ENCODE data around the gene MSH3. TPM values are rescaled to one million over a fixed set of nuclear protein-coding genes. Genes with fewer than 3 reads are reported as not detected.

MSH3 gene
- total and polyA plus RNA-seq, 2 of the 8 experiments (the other 6 are each of a cell fraction or from before 2014, with no cell fraction given), result 3.6 to 22.6 TPM

DNA sequence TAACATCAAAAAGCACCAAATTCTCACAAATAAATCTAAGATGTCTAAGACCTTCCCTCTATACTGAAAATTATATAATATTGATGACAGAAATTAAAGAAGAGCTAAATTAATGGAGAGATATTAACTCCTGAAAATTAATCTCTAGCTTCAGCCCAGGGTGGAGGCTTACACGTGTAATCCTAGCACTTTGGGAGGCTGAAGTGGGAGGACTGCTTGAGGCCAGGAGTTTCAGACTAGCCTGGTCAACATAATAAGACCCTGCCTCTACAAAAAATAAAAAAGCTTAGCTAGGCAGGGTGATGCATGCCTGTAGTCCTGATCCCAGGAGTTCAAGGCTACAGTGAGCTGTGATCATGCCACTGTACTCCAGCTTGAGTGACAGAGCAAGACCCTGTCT lies 44.8 kb upstream of the MSH3 start:
- H2AFZ ChIP-seq (ENCODE audit: low read length), result no peak overlapping the region
- peaks cover 0 to 3% of the 10 kb centered on the region in 2 experiments; a peak in 1 of 4 replicates for H3K9me3 ChIP-seq (ENCODE audit: insufficient read depth in 2 of 2, low read depth in 1 of 2, low read length in 1 of 2)
- no peak overlapping the region for H2BK12ac ChIP-seq (ENCODE audit: low read depth, low read length)
- ChIA-PET CTCF (ENCODE audit: partially characterized antibody) (no interaction called here), POLR2A (ENCODE audit: partially characterized antibody) (interaction anchor here (2.6 kb wide), 1 partner anchor 9 kb away, joined by 6 read pairs; no protein-coding TSS in a partner anchor)
- no peak overlapping the region for H3K27ac ChIP-seq (ENCODE audit: low read depth, low read length)
- no peaks in the 10 kb centered on the region for H4K20me1 ChIP-seq (replicated peaks in 1 of 2; ENCODE audit: control insufficient read depth in 1 of 2, insufficient read depth in 2 of 2, low read length in 2 of 2)
- H3K14ac ChIP-seq (ENCODE audit: insufficient read length), result no peak overlapping the region
- 90% methylated on average over 1 of the region's 1 CpG; no CpG with 5 or more reads in 1 of the 2 experiments for WGBS, 2 experiments (ENCODE audit: extremely low coverage in 1 of 2, insufficient coverage in 1 of 2, insufficient read length in 1 of 2, insufficient replicate concordance in 2 of 2, low coverage in 1 of 2, low lambda C conversion rate in 2 of 2, missing lambda C conversion rate in 1 of 2)
- no peak overlapping the region for H2BK20ac ChIP-seq (ENCODE audit: low read length)
- no peak overlapping the region for H2BK5ac ChIP-seq (ENCODE audit: low read depth, low read length)
- H3K18ac ChIP-seq (ENCODE audit: extremely low read depth, low read length), result no peak overlapping the region
- no peaks in the 10 kb centered on the region for H3K79me1 ChIP-seq (ENCODE audit: low read depth, low read length)
- no peak overlapping the region for H3K23ac ChIP-seq (ENCODE audit: insufficient read length)
- no peak overlapping the region for H3K4ac ChIP-seq (replicated peaks; ENCODE audit: insufficient read length, low read depth, low read length)
- H3K4me1 ChIP-seq (replicated peaks in 1 of 4; ENCODE audit: control insufficient read depth in 3 of 4, insufficient read depth in 4 of 4, low read length in 3 of 4), result no peaks in the 10 kb centered on the region
- no peak overlapping the region for H3K4me3 ChIP-seq (ENCODE audit: extremely low read depth in 1 of 4, insufficient read depth in 2 of 4, low read depth in 3 of 4, low read length in 4 of 4)
- no peak overlapping the region for H2BK120ac ChIP-seq (replicated peaks; ENCODE audit: low read depth, low read length)
- H2AK5ac ChIP-seq (ENCODE audit: low read depth, low read length), result no peak overlapping the region
- no peak overlapping the region for H3K9ac ChIP-seq (replicated peaks in 1 of 4; ENCODE audit: extremely low read depth in 1 of 4, low read depth in 3 of 4, low read length in 3 of 4)
- no peak overlapping the region for H4K91ac ChIP-seq (replicated peaks; ENCODE audit: insufficient read length, low read length)
- no peak overlapping the region for H4K5ac ChIP-seq (ENCODE audit: insufficient read length, low read depth, low read length)
- no peaks in the 10 kb centered on the region for H3K23me2 ChIP-seq (ENCODE audit: low read depth, low read length)
- H4K8ac ChIP-seq (ENCODE audit: extremely low read depth, insufficient read depth, low read length), result no peak overlapping the region
- no peak for DNase-seq (ENCODE audit: low read depth in 1 of 2, low spot score in 2 of 2)
- no peak overlapping the region for H2BK15ac ChIP-seq (ENCODE audit: low read length)
- H3K27me3 ChIP-seq (replicated peaks in 1 of 4; ENCODE audit: control insufficient read depth in 3 of 4, extremely low read depth in 1 of 4, insufficient read depth in 3 of 4, low read length in 3 of 4), result no peaks in the 10 kb centered on the region
- H3K79me2 ChIP-seq (ENCODE audit: control insufficient read depth in 1 of 2, insufficient read depth in 2 of 2, low read length in 2 of 2), result no peaks in the 10 kb centered on the region
- no peak overlapping the region for H3K4me2 ChIP-seq (ENCODE audit: insufficient read depth in 1 of 2, low read depth in 2 of 2, low read length in 2 of 2)
- H3K36me3 ChIP-seq (ENCODE audit: control insufficient read depth in 2 of 4, insufficient read depth in 4 of 4, low read length in 3 of 4), result no peaks in the 10 kb centered on the region
- H3K56ac ChIP-seq (replicated peaks; ENCODE audit: insufficient read length, low read depth, low read length), result no peak overlapping the region
- no peak for FAIRE-seq
- no peak for TF ChIP-seq TBP (IDR thresholded peaks at IDR 0.05; ENCODE audit: low read depth, low read length)
- no peak for TF ChIP-seq SIN3A (conservative IDR thresholded peaks at IDR 0.05 in 1 of 2, IDR thresholded peaks at IDR 0.05 in 1 of 2; ENCODE audit: low read depth in 1 of 2, low read length in 2 of 2)
- no peak for TF ChIP-seq JUND (IDR thresholded peaks at IDR 0.05; ENCODE audit: low read length)
- TF ChIP-seq POLR2A (IDR thresholded peaks at IDR 0.05; ENCODE audit: control extremely low read depth in 1 of 2, low read depth in 2 of 2, low read length in 2 of 2), result no peak
- no peak for TF ChIP-seq CTBP2 (IDR thresholded peaks at IDR 0.05; ENCODE audit: borderline replicate concordance, insufficient read depth, insufficient read length, low read length)
- TF ChIP-seq, protein P1, sequence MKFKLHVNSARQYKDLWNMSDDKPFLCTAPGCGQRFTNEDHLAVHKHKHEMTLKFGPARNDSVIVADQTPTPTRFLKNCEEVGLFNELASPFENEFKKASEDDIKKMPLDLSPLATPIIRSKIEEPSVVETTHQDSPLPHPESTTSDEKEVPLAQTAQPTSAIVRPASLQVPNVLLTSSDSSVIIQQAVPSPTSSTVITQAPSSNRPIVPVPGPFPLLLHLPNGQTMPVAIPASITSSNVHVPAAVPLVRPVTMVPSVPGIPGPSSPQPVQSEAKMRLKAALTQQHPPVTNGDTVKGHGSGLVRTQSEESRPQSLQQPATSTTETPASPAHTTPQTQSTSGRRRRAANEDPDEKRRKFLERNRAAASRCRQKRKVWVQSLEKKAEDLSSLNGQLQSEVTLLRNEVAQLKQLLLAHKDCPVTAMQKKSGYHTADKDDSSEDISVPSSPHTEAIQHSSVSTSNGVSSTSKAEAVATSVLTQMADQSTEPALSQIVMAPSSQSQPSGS (IDR thresholded peaks at IDR 0.05; ENCODE audit: low read length), result no peak
- TF ChIP-seq CHD1 (IDR thresholded peaks at IDR 0.05; ENCODE audit: low read depth, low read length), result no peak
- no peak for TF ChIP-seq NRF1 (IDR thresholded peaks at IDR 0.05; ENCODE audit: low read depth, low read length)
- TF ChIP-seq BACH1 (IDR thresholded peaks at IDR 0.05; ENCODE audit: low read length), result no peak
- TF ChIP-seq RBBP5 (IDR thresholded peaks at IDR 0.05; ENCODE audit: borderline replicate concordance, low read depth, low read length), result no peak
- no peak for TF ChIP-seq YY1 (IDR thresholded peaks at IDR 0.05; ENCODE audit: low read depth, low read length)
- TF ChIP-seq CEBPB (IDR thresholded peaks at IDR 0.05; ENCODE audit: low read depth, low read length), result no peak

Measured in H1 (cell line).